HFFc6 (cell line): ENCODE data around the gene BCKDK. TPM values are rescaled to one million over a fixed set of nuclear protein-coding genes. Genes with fewer than 3 reads are reported as not detected.

Source experiments
- DNase-seq: peaks from one replicate; pipeline ENCODE4 v3.0.0-alpha.2; 2018
- H3K27ac Mint-ChIP-seq: 2 replicates; pipeline ENCODE4 v1.8.0; 2020; ENCODE audit warnings: mild to moderate bottlenecking, mixed read lengths
- H3K27me3 Mint-ChIP-seq: 2 replicates; pipeline ENCODE4 v1.8.0; 2021; ENCODE audit warnings: mild to moderate bottlenecking, moderate library complexity, mixed read lengths; ENCODE audit not compliant: insufficient read depth
- H3K36me3 Mint-ChIP-seq: 2 replicates; pipeline ENCODE4 v1.8.0; 2021; ENCODE audit warnings: low read depth, mixed read lengths
- H3K4me1 Mint-ChIP-seq: 2 replicates; pipeline ENCODE4 v1.8.0; 2020; ENCODE audit warnings: low read depth, mixed read lengths
- H3K4me3 Mint-ChIP-seq: 2 replicates; pipeline ENCODE4 v1.8.0; 2020; ENCODE audit warnings: mild to moderate bottlenecking, moderate library complexity, mixed read lengths
- H3K9me3 Mint-ChIP-seq: 2 replicates; pipeline ENCODE4 v1.8.0; 2020; ENCODE audit warnings: mild to moderate bottlenecking, mixed read lengths
- total RNA-seq, 6 experiments: library from RNA; stranded (reverse); fragmentation: NEBNext Ultra II Directional; extraction: Animal tissue kit (Norgen Biotek cat#: 25700); gene quantifications; 2 replicates in 1 of 6; 3 replicates in 5 of 6; pipeline ENCODE4 v1.2.3, GENCODE V29; 2021
- TF ChIP-seq, protein P1 (sequence below): fragments of 200-600 bp; sonication (generic); IDR thresholded peaks from 2 replicates; pipeline ENCODE4 v1.5.0; 2021; ENCODE audit warnings: antibody characterized with exemption, mild to moderate bottlenecking

Gene BCKDK
- total RNA-seq, 6 experiments from 2014 or later, result 56.8 to 64.8 (median 59.4) TPM

DNA sequence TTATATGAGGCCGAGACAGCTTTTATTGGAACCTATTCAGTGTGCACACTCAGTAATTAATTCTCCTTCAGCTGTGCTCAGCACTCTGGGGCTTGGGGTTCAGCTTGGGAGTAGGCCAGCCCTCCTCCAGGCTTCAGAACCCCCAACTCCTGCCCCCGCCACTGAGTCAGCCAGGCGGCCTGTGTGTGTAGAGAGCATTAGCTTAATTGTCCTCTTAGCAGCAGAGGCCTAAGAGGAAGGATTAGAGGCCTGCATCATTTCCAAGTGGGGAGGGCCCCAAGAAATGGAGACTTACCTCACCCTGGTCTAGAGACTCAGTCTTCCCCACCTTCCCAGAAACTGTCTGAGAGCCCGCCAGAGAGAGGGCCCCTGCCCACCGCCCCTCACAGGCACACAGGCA is 20.2 kb upstream of the BCKDK start:
- Mint-ChIP-seq H3K27me3 (peaks cover 3% of the 10 kb centered on the region), H3K9me3 (no peaks in the 10 kb centered on the region), H3K27ac (no peak overlapping the region), H3K36me3 (peaks cover 6% of the 10 kb centered on the region), H3K4me3 (no peak overlapping the region), H3K4me1 (peaks cover 17% of the 10 kb centered on the region)
- TF ChIP-seq, protein P1, sequence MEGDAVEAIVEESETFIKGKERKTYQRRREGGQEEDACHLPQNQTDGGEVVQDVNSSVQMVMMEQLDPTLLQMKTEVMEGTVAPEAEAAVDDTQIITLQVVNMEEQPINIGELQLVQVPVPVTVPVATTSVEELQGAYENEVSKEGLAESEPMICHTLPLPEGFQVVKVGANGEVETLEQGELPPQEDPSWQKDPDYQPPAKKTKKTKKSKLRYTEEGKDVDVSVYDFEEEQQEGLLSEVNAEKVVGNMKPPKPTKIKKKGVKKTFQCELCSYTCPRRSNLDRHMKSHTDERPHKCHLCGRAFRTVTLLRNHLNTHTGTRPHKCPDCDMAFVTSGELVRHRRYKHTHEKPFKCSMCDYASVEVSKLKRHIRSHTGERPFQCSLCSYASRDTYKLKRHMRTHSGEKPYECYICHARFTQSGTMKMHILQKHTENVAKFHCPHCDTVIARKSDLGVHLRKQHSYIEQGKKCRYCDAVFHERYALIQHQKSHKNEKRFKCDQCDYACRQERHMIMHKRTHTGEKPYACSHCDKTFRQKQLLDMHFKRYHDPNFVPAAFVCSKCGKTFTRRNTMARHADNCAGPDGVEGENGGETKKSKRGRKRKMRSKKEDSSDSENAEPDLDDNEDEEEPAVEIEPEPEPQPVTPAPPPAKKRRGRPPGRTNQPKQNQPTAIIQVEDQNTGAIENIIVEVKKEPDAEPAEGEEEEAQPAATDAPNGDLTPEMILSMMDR, result no peak
- no peak for DNase-seq

DNA sequence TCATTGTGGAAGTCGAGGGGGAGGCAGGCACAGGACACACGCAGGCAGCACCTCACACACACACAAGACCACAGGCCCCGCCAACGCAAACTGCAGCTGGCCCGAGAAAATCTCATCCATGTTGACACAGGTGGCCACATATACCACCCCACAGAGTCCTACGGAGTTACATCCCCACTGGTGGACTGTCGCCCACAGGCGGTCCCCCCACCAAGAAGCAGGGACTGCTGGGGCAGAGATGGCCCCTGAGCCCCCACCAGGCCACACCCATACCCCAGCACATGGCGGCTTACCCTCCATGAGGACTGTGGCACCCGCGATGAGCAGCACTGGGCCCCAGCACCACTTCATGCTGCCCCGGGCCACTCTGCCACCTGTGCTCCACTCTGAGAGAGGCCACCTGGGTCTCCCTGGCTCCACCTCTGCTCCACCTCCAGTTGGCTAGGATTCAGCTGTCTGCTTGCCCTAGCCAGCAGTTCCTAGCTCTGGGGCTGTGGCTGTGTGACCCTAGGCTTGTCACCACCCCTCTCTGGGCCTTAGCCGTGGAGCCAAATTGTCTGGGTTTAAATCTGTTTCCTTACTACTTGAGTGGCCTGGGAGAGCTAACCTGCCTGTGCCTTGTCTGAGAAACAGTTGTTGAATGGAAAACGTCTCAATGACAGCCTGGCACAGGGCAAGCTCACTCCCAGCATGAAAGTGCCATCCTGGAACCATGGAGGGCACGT is 19.6 kb upstream of the BCKDK start, which contains the start of gene PRSS53:
Gene PRSS53, minus strand, starts transcription at position 485 of the 725 bp plus-strand sequence. Its CDS starts 134 bp downstream, at position 351.
- Mint-ChIP-seq H3K36me3 (peaks cover 6% of the 10 kb centered on the region), H3K27me3 (peaks cover 3% of the 10 kb centered on the region), H3K4me3 (no peak within 1 kb of the TSS), H3K27ac (peak within 1 kb of the TSS; percentile 13; the same call in 1 of the 2 replicates), H3K4me1 (peaks cover 22% of the 10 kb centered on the region), H3K9me3 (no peaks in the 10 kb centered on the region)
- TF ChIP-seq, protein P1, result no peak
- DNase-seq, result no peak

DNA sequence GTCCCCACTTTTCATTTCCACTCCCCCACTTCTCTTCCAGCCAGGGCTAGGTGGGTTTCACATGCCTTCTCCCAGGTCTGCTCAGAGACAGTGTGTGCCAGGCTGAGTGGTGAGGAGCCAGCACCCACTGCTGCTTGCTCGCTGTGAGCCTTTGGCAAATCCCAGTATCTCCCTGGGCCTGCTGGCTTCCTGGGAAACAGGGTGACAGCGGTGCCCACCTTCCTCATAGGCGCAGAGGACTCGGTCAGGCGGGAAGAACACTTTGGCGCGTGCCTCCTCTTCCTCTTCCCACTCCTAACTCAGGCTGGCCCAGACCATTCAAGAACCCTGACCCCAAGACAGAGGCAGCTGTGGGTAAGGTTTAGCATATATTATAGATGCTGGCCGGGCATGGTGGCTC is 19.0 kb upstream of the BCKDK start:
- H3K4me1 Mint-ChIP-seq, result peaks cover 28% of the 10 kb centered on the region
- DNase-seq, result no peak
- no peaks in the 10 kb centered on the region for H3K9me3 Mint-ChIP-seq
- H3K36me3 Mint-ChIP-seq, result peaks cover 6% of the 10 kb centered on the region
- H3K4me3 Mint-ChIP-seq, result no peak overlapping the region
- H3K27ac Mint-ChIP-seq, result peak overlapping the region; percentile 13; the same call in 1 of the 2 replicates
- TF ChIP-seq, protein P1, result no peak
- peaks cover 5% of the 10 kb centered on the region for H3K27me3 Mint-ChIP-seq

DNA sequence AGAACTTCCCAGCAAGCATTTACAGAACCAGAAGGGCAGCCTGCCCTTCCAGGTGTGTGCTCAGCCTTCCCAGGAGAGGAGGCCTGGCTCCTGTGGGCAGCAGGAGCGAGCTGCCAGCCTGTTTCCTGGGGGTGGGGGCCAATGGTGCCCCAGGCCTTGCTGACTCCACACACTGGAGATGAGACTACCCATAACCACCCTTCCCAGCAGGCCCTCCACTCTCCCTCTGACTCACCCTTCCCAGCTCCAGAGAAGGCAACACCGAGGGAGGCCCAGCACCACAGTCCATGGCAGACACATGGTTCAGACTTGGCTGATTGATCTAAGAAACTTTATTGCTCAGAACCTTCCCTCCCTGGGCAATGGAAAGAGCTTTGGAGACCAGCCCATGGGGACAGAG is 17.6 kb upstream of the BCKDK start:
- Mint-ChIP-seq H3K9me3 (no peaks in the 10 kb centered on the region), H3K4me1 (peaks cover 33% of the 10 kb centered on the region), H3K36me3 (peaks cover 6% of the 10 kb centered on the region), H3K27ac (peak overlapping the region; percentile 82), H3K27me3 (peaks cover 5% of the 10 kb centered on the region), H3K4me3 (no peak overlapping the region)
- DNase-seq, result peak; percentile 53
- TF ChIP-seq, protein P1, result no peak

DNA sequence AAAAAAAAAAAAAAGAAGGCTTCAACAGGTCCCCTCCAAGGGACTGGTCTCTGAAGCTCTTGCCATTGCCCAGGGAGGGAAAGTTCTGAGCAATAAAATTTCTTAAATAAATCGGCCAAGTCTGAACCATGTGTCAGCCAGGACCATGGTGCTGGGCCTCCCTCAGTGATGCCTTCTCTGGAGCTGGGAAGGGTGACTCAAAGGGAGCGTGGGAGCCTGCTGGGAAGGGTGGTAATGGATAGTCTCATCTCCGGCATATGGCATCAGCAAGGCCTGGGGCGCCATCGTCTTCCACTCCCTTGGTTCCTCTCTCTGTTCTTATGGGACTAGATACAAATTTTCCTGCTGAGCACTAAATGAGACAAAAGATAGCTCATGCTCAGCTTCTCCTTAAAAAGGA is 15.9 kb upstream of the BCKDK start:
- peak overlapping the region; percentile 74; the same call in 1 of the 2 replicates for H3K27ac Mint-ChIP-seq
- H3K4me1 Mint-ChIP-seq, result peaks cover 38% of the 10 kb centered on the region
- peak; percentile 57 for DNase-seq
- H3K27me3 Mint-ChIP-seq, result peaks cover 4% of the 10 kb centered on the region; the same call in 1 of the 2 replicates
- peak overlapping the region; percentile 52 for H3K4me3 Mint-ChIP-seq
- H3K36me3 Mint-ChIP-seq, result peaks cover 6% of the 10 kb centered on the region
- TF ChIP-seq, protein P1, result no peak
- H3K9me3 Mint-ChIP-seq, result no peaks in the 10 kb centered on the region
